H9 (cell line): ENCODE measurements around the gene MAD1L1. TPM values are rescaled to one million over a fixed set of nuclear protein-coding genes. Genes with fewer than 3 reads are reported as not detected.
A peak's percentile ranks its signal among the peaks of the same experiment; 100 is the strongest.
"Not testable (repeated sequence)": the region's sequence is repeated elsewhere in the genome, so short reads cannot be mapped to it uniquely, and the experiment has no call there.

Experiments used
- DNase-seq: peaks from one replicate; pipeline ENCODE4 v3.0.0-alpha.2; 2017
- H2AFZ ChIP-seq: one replicate; pipeline ENCODE4 v1.6.1; 2013; ENCODE audit warnings: mild to moderate bottlenecking, low read length, control low read depth, moderate library complexity
- H2AK5ac ChIP-seq: 2 replicates; pipeline ENCODE4 v1.6.1; 2013; ENCODE audit warnings: low read length, control low read depth, mixed read lengths; ENCODE audit not compliant: insufficient read length
- H2BK120ac ChIP-seq: one replicate; pipeline ENCODE4 v1.6.1; 2013; ENCODE audit warnings: low read depth, mild to moderate bottlenecking, low read length, control low read depth, inconsistent platforms; ENCODE audit not compliant: poor library complexity, severe bottlenecking
- H2BK12ac ChIP-seq: 2 replicates; pipeline ENCODE4 v1.6.1; 2013; ENCODE audit warnings: low read length, control low read depth, mixed read lengths, low read depth; ENCODE audit not compliant: insufficient read length
- H2BK15ac ChIP-seq: 2 replicates; pipeline ENCODE4 v1.6.1; 2013; ENCODE audit warnings: low read depth, low read length, control low read depth
- H2BK20ac ChIP-seq: one replicate; pipeline ENCODE4 v1.6.1; 2013; ENCODE audit warnings: low read depth, mild to moderate bottlenecking, low read length, control low read depth, inconsistent platforms; ENCODE audit not compliant: poor library complexity, severe bottlenecking
- H2BK5ac ChIP-seq: 2 replicates; pipeline ENCODE4 v1.6.1; 2013; ENCODE audit warnings: low read length, control low read depth, mixed read lengths; ENCODE audit not compliant: insufficient read length
- H3K14ac ChIP-seq: 2 replicates; pipeline ENCODE4 v1.6.1; 2013; ENCODE audit warnings: low read length, control low read depth; ENCODE audit not compliant: insufficient read depth
- H3K18ac ChIP-seq: 2 replicates; pipeline ENCODE4 v1.6.1; 2013; ENCODE audit warnings: low read depth, mild to moderate bottlenecking, mixed read lengths, low read length, control low read depth; ENCODE audit not compliant: insufficient read length
- H3K23ac ChIP-seq: 2 replicates; pipeline ENCODE4 v1.6.1; 2013; ENCODE audit warnings: low read length, control low read depth, mixed read lengths, low read depth; ENCODE audit not compliant: insufficient read length
- H3K23me2 ChIP-seq: 2 replicates; pipeline ENCODE4 v1.6.1; 2013; ENCODE audit warnings: low read depth, mild to moderate bottlenecking, mixed read lengths, low read length, control low read depth; ENCODE audit not compliant: insufficient read length, poor library complexity, severe bottlenecking
- H3K27ac ChIP-seq: 2 replicates; pipeline ENCODE4 v1.5.1; 2013; ENCODE audit warnings: low read length, control low read depth, mixed read lengths, low read depth; ENCODE audit not compliant: insufficient read length
- H3K27me3 ChIP-seq: 2 replicates; pipeline ENCODE4 v1.6.1; 2013; ENCODE audit warnings: low read length, control low read depth, inconsistent platforms; ENCODE audit not compliant: insufficient read depth
- H3K4ac ChIP-seq: 2 replicates; pipeline ENCODE4 v1.6.1; 2013; ENCODE audit warnings: low read depth, mild to moderate bottlenecking, control low read depth, inconsistent platforms, low read length, moderate library complexity
- H3K4me1 ChIP-seq: 2 replicates; pipeline ENCODE4 v1.6.1; 2013; ENCODE audit warnings: low read length, control low read depth, inconsistent platforms; ENCODE audit not compliant: insufficient read depth
- H3K4me2 ChIP-seq: 2 replicates; pipeline ENCODE4 v1.6.1; 2013; ENCODE audit warnings: low read length, control low read depth, mixed read lengths; ENCODE audit not compliant: insufficient read length, insufficient read depth
- H3K56ac ChIP-seq: 2 replicates; pipeline ENCODE4 v1.6.1; 2013; ENCODE audit warnings: low read depth, mild to moderate bottlenecking, mixed read lengths, low read length, control low read depth; ENCODE audit not compliant: insufficient read length
- H3K79me1 ChIP-seq: 2 replicates; pipeline ENCODE4 v1.6.1; 2013; ENCODE audit warnings: low read depth, mild to moderate bottlenecking, moderate library complexity, low read length, control low read depth, inconsistent platforms; ENCODE audit not compliant: insufficient read depth, poor library complexity, severe bottlenecking
- H3K79me2 ChIP-seq: 2 replicates; pipeline ENCODE4 v1.6.1; 2013; ENCODE audit warnings: low read length, control low read depth, inconsistent platforms; ENCODE audit not compliant: insufficient read depth
- H3K9ac ChIP-seq: 2 replicates; pipeline ENCODE4 v1.6.1; 2013; ENCODE audit warnings: low read length, control low read depth, mixed read lengths; ENCODE audit not compliant: insufficient read length; ENCODE audit errors: extremely low read depth
- H3K9me3 ChIP-seq: one replicate; pipeline ENCODE4 v1.6.1; 2013; ENCODE audit warnings: low read depth, low read length, inconsistent platforms; ENCODE audit not compliant: control insufficient read depth
- H3T11ph ChIP-seq: one replicate; pipeline ENCODE4 v1.6.1; 2013; ENCODE audit warnings: mild to moderate bottlenecking, low read length, control low read depth, inconsistent platforms
- H4K20me1 ChIP-seq: one replicate; pipeline ENCODE4 v1.6.1; 2013; ENCODE audit not compliant: control insufficient read depth, insufficient read length, insufficient read depth
- H4K5ac ChIP-seq: 2 replicates; pipeline ENCODE4 v1.6.1; 2013; ENCODE audit warnings: low read depth, mild to moderate bottlenecking, mixed read lengths, low read length, control low read depth; ENCODE audit not compliant: insufficient read length
- H4K8ac ChIP-seq: replicated peaks from 2 replicates; pipeline ENCODE4 v1.6.1; 2013; ENCODE audit warnings: low read length, control low read depth, mixed read lengths, low read depth; ENCODE audit not compliant: insufficient read length
- H4K91ac ChIP-seq: 2 replicates; pipeline ENCODE4 v1.6.1; 2013; ENCODE audit warnings: low read depth, mild to moderate bottlenecking, moderate library complexity, mixed read lengths, low read length, control low read depth; ENCODE audit not compliant: insufficient read length
- H3K27ac Mint-ChIP-seq, 3 experiments: 2 replicates in 2 of 3; 3 replicates in 1 of 3; pipeline ENCODE4 v1.8.0; 2020 to 2021; ENCODE audit warnings: mixed read lengths in 3 of 3, mild to moderate bottlenecking in 1 of 3, moderate library complexity in 1 of 3
- H3K27me3 Mint-ChIP-seq: 2 replicates; pipeline ENCODE4 v1.8.0; 2021; ENCODE audit warnings: low read depth, mild to moderate bottlenecking, moderate library complexity, mixed read lengths
- H3K36me3 Mint-ChIP-seq, 3 experiments: 2 replicates in 2 of 3; 3 replicates in 1 of 3; pipeline ENCODE4 v1.8.0; 2020 to 2021; ENCODE audit warnings: low read depth in 3 of 3, mixed read lengths in 3 of 3; ENCODE audit not compliant: insufficient read depth in 1 of 3
- H3K4me1 Mint-ChIP-seq, 2 experiments: 2 replicates each; pipeline ENCODE4 v1.8.0; 2020; ENCODE audit warnings: mixed read lengths in 2 of 2
- H3K4me3 Mint-ChIP-seq, 2 experiments: 2 replicates in 1 of 2; 3 replicates in 1 of 2; pipeline ENCODE4 v1.8.0; 2020 to 2021; ENCODE audit warnings: mild to moderate bottlenecking in 2 of 2, mixed read lengths in 2 of 2, moderate library complexity in 1 of 2
- H3K9me3 Mint-ChIP-seq, 2 experiments: 2 replicates in 1 of 2; 3 replicates in 1 of 2; pipeline ENCODE4 v1.8.0; 2020; ENCODE audit warnings: mild to moderate bottlenecking in 2 of 2, mixed read lengths in 2 of 2, moderate library complexity in 1 of 2
- WGBS: extraction: QIAGEN DNeasy Blood & Tissue Kit; methylation state at CpG from one replicate; pipeline ENCODE4 v1.1.7; 2013; ENCODE audit warnings: missing lambda C conversion rate, low lambda C conversion rate, mixed read lengths; ENCODE audit not compliant: insufficient read length; ENCODE audit errors: extremely low coverage; 5-methylcytosine and 5-hydroxymethylcytosine counted together
- total RNA-seq: library from RNA; stranded (reverse); gene quantifications from 2 replicates; pipeline ENCODE4 v1.2.1, GENCODE V29; 2021
- TF ChIP-seq, protein P1 (sequence below): fragments of 200-600 bp; sonication (generic); conservative IDR thresholded peaks from 3 replicates; pipeline ENCODE4 v1.8.0; 2021; ENCODE audit warnings: antibody characterized with exemption, mild to moderate bottlenecking

MAD1L1 gene
- total RNA-seq, 1 experiment from 2014 or later: 39.0 TPM

DNA sequence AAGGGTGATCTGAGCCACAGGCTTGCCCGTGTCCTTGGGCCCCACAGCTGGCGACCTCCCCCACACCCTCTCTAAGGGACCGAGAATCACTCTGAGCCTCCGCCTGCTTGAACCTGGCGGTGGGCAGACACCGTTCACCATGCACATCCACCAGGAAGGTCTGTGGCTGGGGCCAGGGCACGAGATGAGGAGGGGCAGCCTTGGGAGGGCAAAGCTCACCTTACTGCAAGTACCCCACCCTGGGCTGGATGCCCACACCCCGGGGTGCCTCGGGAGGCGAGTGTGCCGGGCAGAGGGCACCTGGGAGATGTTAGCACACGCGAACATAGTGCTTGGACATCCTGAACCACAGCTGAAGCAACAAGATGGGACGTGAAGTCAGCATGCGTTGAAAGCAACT lies 350.8 kb downstream of the MAD1L1 start:
- H3K36me3 Mint-ChIP-seq: peaks cover 3 to 13% (median 4%) of the 10 kb centered on the region in 3 experiments; a peak in 5 of 7 replicates
- no peaks in the 10 kb centered on the region for H3K79me1 ChIP-seq
- no peak overlapping the region for H3K18ac ChIP-seq
- H4K91ac ChIP-seq: no peak overlapping the region
- no peaks in the 10 kb centered on the region for H3K79me2 ChIP-seq
- H3K23ac ChIP-seq: no peak overlapping the region
- H3K27ac ChIP-seq: no peak overlapping the region
- H3K27me3 ChIP-seq: no peaks in the 10 kb centered on the region
- H3K4ac ChIP-seq: no peak overlapping the region
- no peaks in the 10 kb centered on the region for H3K9me3 ChIP-seq
- no peak overlapping the region for H2BK120ac ChIP-seq
- no peak overlapping the region for H4K5ac ChIP-seq
- H3K9me3 Mint-ChIP-seq: peaks cover 8 to 12% of the 10 kb centered on the region in 2 experiments
- H4K8ac ChIP-seq: no peak overlapping the region
- no peak overlapping the region for H3K56ac ChIP-seq
- no peak overlapping the region for H3K9ac ChIP-seq
- H2AK5ac ChIP-seq: no peak overlapping the region
- no peak for DNase-seq
- no peaks in the 10 kb centered on the region for H3K4me1 ChIP-seq
- H3K4me3 Mint-ChIP-seq: no peak overlapping the region
- H2AFZ ChIP-seq: no peak overlapping the region
- TF ChIP-seq, protein P1, sequence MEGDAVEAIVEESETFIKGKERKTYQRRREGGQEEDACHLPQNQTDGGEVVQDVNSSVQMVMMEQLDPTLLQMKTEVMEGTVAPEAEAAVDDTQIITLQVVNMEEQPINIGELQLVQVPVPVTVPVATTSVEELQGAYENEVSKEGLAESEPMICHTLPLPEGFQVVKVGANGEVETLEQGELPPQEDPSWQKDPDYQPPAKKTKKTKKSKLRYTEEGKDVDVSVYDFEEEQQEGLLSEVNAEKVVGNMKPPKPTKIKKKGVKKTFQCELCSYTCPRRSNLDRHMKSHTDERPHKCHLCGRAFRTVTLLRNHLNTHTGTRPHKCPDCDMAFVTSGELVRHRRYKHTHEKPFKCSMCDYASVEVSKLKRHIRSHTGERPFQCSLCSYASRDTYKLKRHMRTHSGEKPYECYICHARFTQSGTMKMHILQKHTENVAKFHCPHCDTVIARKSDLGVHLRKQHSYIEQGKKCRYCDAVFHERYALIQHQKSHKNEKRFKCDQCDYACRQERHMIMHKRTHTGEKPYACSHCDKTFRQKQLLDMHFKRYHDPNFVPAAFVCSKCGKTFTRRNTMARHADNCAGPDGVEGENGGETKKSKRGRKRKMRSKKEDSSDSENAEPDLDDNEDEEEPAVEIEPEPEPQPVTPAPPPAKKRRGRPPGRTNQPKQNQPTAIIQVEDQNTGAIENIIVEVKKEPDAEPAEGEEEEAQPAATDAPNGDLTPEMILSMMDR: no peak
- no CpG with 5 or more reads among the region's 15 CpGs for WGBS
- no peak overlapping the region for H3K14ac ChIP-seq
- H3K27ac Mint-ChIP-seq: peak overlapping the region; percentile 32 to 61 (median 48); a peak in 2 of 7 replicates
- H3T11ph ChIP-seq: no peak overlapping the region
- no peak overlapping the region for H3K4me2 ChIP-seq
- H2BK5ac ChIP-seq: no peak overlapping the region
- H3K23me2 ChIP-seq: no peaks in the 10 kb centered on the region
- H2BK20ac ChIP-seq: no peak overlapping the region
- no peak overlapping the region for H2BK15ac ChIP-seq
- H4K20me1 ChIP-seq: no peaks in the 10 kb centered on the region
- H3K4me1 Mint-ChIP-seq: peaks cover 7% of the 10 kb centered on the region in 2 experiments
- no peak overlapping the region for H2BK12ac ChIP-seq
- no peaks in the 10 kb centered on the region for H3K27me3 Mint-ChIP-seq

GRCh38 chr7:1876641-1877040 lies 356.1 kb downstream of the MAD1L1 start:
- H4K91ac ChIP-seq, H3K23me2 ChIP-seq, H3K27me3 Mint-ChIP-seq, H3K9me3 ChIP-seq, H2BK15ac ChIP-seq, H3K18ac ChIP-seq, H3K56ac ChIP-seq, H3K79me1 ChIP-seq, H3K14ac ChIP-seq, H4K5ac ChIP-seq, H3K4ac ChIP-seq, H3K4me1 ChIP-seq, H3K79me2 ChIP-seq, H2BK12ac ChIP-seq, H3K27me3 ChIP-seq, H3K27ac Mint-ChIP-seq, H4K8ac ChIP-seq, H2BK20ac ChIP-seq, H3K23ac ChIP-seq, H2AK5ac ChIP-seq, H2AFZ ChIP-seq, H3K4me2 ChIP-seq, H2BK5ac ChIP-seq, H2BK120ac ChIP-seq, H3K27ac ChIP-seq, H3T11ph ChIP-seq, DNase-seq, H3K4me3 Mint-ChIP-seq, H4K20me1 ChIP-seq, H3K9ac ChIP-seq: not testable (repeated sequence)
- Mint-ChIP-seq H3K9me3 (peaks cover 8 to 12% of the 10 kb centered on the region in 2 experiments), H3K36me3 (peaks cover 0 to 12% (median 0%) of the 10 kb centered on the region in 3 experiments; a peak in 4 of 7 replicates), H3K4me1 (peaks cover 13 to 16% of the 10 kb centered on the region in 2 experiments)
- WGBS: no CpG with 5 or more reads among the region's 6 CpGs
